GM18526 (cell line): Measurements from ENCODE around the gene CACNA2D3.

Source experiments
- POLR2A ChIP-seq: IDR thresholded peaks from 3 replicates; pipeline ENCODE4 v1.6.1; 2011; ENCODE audit not compliant: insufficient read length; ENCODE audit errors: extremely low read depth

CACNA2D3 gene

GRCh38 chr3:54647721-54648120 is 525.4 kb downstream of the CACNA2D3 start:
- no peak for TF ChIP-seq POLR2A

GRCh38 chr3:54649551-54649950 is 527.2 kb downstream of the CACNA2D3 start:
- no peak for TF ChIP-seq POLR2A

GRCh38 chr3:54653456-54654195 is 531.3 kb downstream of the CACNA2D3 start:
- no peak for TF ChIP-seq POLR2A

GRCh38 chr3:54654776-54655175 is 532.4 kb downstream of the CACNA2D3 start:
- TF ChIP-seq POLR2A: no peak

- TF ChIP-seq POLR2A: no peak
Observed at GRCh38 chr3:54659347-54659746, 537.0 kb downstream of the CACNA2D3 start.

- no peak for TF ChIP-seq POLR2A
Observed at GRCh38 chr3:54660714-54661132, 538.4 kb downstream of the CACNA2D3 start.

- no peak for TF ChIP-seq POLR2A
Observed at GRCh38 chr3:54661151-54661550, 538.8 kb downstream of the CACNA2D3 start.

- TF ChIP-seq POLR2A: no peak
Observed at GRCh38 chr3:54663501-54664011, 541.2 kb downstream of the CACNA2D3 start.

- no peak for TF ChIP-seq POLR2A
Observed at GRCh38 chr3:54665016-54665600, 542.8 kb downstream of the CACNA2D3 start.

GRCh38 chr3:54668236-54668635 is 545.9 kb downstream of the CACNA2D3 start:
- TF ChIP-seq POLR2A: no peak

GRCh38 chr3:54670201-54671000 is 548.0 kb downstream of the CACNA2D3 start:
- no peak for TF ChIP-seq POLR2A

- no peak for TF ChIP-seq POLR2A
Observed at GRCh38 chr3:54671511-54671910, 549.2 kb downstream of the CACNA2D3 start.

GRCh38 chr3:54676087-54676486 is 553.7 kb downstream of the CACNA2D3 start:
- TF ChIP-seq POLR2A: no peak

- no peak for TF ChIP-seq POLR2A
Observed at GRCh38 chr3:54681706-54682105, 559.4 kb downstream of the CACNA2D3 start.

GRCh38 chr3:54685213-54685612 is 562.9 kb downstream of the CACNA2D3 start:
- TF ChIP-seq POLR2A: no peak

GRCh38 chr3:54691289-54691771 is 569.0 kb downstream of the CACNA2D3 start:
- no peak for TF ChIP-seq POLR2A
